Prostate gland (tissue), 2 donors: ENCODE results near the gene HECW1.
"Not testable (repeated sequence)": the region's sequence is repeated elsewhere in the genome, so short reads cannot be mapped to it uniquely, and the experiment has no call there.

ENCODE experiments used
- POLR2A ChIP-seq: fragments of 450-650 bp; IDR thresholded peaks from one replicate; pipeline ENCODE4 v1.6.1; 2016; ENCODE audit warnings: antibody characterized with exemption, mild to moderate bottlenecking
- POLR2AphosphoS5 ChIP-seq: sonication (generic); formaldehyde crosslinking; IDR thresholded peaks from one replicate; pipeline ENCODE4 v1.6.1; 2017; ENCODE audit warnings: antibody characterized with exemption
- TF ChIP-seq, protein P1 (sequence below), 4 experiments: fragments of 200-600 bp in 2 of 4; fragments of 450-650 bp in 2 of 4; sonication (generic) in 2 of 4; IDR thresholded peaks; 1 replicate in 3 of 4; 2 replicates in 1 of 4; pipeline ENCODE4 v1.5.1; 2016 to 2019; ENCODE audit warnings: antibody characterized with exemption in 4 of 4, mild to moderate bottlenecking in 2 of 4, moderate library complexity in 2 of 4

DNA sequence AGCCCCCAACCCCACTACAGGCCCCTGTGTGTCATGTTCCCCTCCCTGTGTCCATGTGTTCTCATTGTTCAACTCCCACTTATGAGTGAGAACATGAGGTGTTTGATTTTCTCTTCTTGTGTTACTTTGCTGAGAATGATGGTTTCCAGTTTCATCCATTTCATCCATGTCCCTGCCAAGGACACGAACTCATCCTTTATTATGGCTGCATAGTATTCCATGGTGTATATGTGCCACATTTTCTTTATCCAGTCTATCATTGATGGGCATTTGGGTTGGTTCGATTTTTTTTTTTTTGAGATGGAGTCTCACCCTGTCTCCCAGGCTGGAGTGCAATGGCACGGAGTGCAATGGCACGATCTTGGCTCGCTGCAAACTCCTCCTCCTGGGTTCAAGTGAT, 373.6 kb downstream of the HECW1 start:
- not testable (repeated sequence) for TF ChIP-seq POLR2A, POLR2AphosphoS5
- TF ChIP-seq, protein P1, sequence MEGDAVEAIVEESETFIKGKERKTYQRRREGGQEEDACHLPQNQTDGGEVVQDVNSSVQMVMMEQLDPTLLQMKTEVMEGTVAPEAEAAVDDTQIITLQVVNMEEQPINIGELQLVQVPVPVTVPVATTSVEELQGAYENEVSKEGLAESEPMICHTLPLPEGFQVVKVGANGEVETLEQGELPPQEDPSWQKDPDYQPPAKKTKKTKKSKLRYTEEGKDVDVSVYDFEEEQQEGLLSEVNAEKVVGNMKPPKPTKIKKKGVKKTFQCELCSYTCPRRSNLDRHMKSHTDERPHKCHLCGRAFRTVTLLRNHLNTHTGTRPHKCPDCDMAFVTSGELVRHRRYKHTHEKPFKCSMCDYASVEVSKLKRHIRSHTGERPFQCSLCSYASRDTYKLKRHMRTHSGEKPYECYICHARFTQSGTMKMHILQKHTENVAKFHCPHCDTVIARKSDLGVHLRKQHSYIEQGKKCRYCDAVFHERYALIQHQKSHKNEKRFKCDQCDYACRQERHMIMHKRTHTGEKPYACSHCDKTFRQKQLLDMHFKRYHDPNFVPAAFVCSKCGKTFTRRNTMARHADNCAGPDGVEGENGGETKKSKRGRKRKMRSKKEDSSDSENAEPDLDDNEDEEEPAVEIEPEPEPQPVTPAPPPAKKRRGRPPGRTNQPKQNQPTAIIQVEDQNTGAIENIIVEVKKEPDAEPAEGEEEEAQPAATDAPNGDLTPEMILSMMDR (IDR thresholded peaks at IDR 0.05): not testable (repeated sequence)
